Stimulated activated CD8-positive, alpha-beta memory T cell treated with anti-CD3 and anti-CD28 coated beads, Interleukin-15, amount 100 ng/mL, for 1 hour (primary cell): ENCODE results near the gene SLC2A4.

ENCODE experiments used
- DNase-seq: peaks from one replicate; pipeline ENCODE4 v3.0.0-alpha.2; 2020; ENCODE audit warnings: low read depth

The SLC2A4 gene

GRCh38 chr17:7248796-7249195 lies 32.7 kb upstream of the SLC2A4 start:
- DNase-seq = no peak

- DNase-seq = no peak
These were observed 32.3 kb upstream of the SLC2A4 start for GRCh38 chr17:7249214-7249613.

GRCh38 chr17:7249830-7250229 lies 31.7 kb upstream of the SLC2A4 start:
- no peak for DNase-seq

GRCh38 chr17:7250695-7251627 lies 30.6 kb upstream of the SLC2A4 start:
- DNase-seq = no peak

GRCh38 chr17:7251661-7252175 lies 29.8 kb upstream of the SLC2A4 start, which contains the start of gene CTDNEP1:
CTDNEP1 (minus strand) TSS chr17:7251734; CDS start chr17:7251296, 438 bp downstream.
- DNase-seq = peak; percentile 98

- DNase-seq = peak; percentile 73
These were observed 29.1 kb upstream of the SLC2A4 start, which contains the start of gene ELP5 for GRCh38 chr17:7252176-7253043. ELP5 (plus strand) TSS chr17:7252215; CDS start chr17:7252551, 336 bp downstream.

GRCh38 chr17:7253082-7253481 lies 28.4 kb upstream of the SLC2A4 start:
- DNase-seq = no peak

- DNase-seq = no peak
These were observed 27.0 kb upstream of the SLC2A4 start for GRCh38 chr17:7254511-7254910.

- DNase-seq = no peak
These were observed 24.6 kb upstream of the SLC2A4 start for GRCh38 chr17:7256766-7257456.

GRCh38 chr17:7258731-7259554 lies 22.6 kb upstream of the SLC2A4 start:
- no peak for DNase-seq

GRCh38 chr17:7259555-7259889 lies 22.0 kb upstream of the SLC2A4 start:
- no peak for DNase-seq

- no peak for DNase-seq
These were observed 21.4 kb upstream of the SLC2A4 start for GRCh38 chr17:7260151-7260550.

- no peak for DNase-seq
These were observed 20.7 kb upstream of the SLC2A4 start for GRCh38 chr17:7260651-7261378.

- no peak for DNase-seq
These were observed 19.9 kb upstream of the SLC2A4 start for GRCh38 chr17:7261379-7262191.

GRCh38 chr17:7262192-7262934 lies 19.2 kb upstream of the SLC2A4 start, which contains the start of gene CLDN7:
CLDN7 (minus strand) TSS chr17:7262478; CDS start chr17:7262043, 435 bp downstream.
- DNase-seq = no peak

- no peak for DNase-seq
These were observed 18.4 kb upstream of the SLC2A4 start for GRCh38 chr17:7262935-7263800.

- DNase-seq = no peak
These were observed 17.8 kb upstream of the SLC2A4 start for GRCh38 chr17:7263801-7264078.

GRCh38 chr17:7266784-7267183 lies 14.7 kb upstream of the SLC2A4 start:
- DNase-seq = no peak
